ENCODE results near the gene IGSF5. TPM values are rescaled to one million over a fixed set of nuclear protein-coding genes. Genes with fewer than 3 reads are reported as not detected.

Gene IGSF5
- total RNA-seq, 1 experiment from 2014 or later = not detected

- H3K27me3 ChIP-seq (ENCODE audit: low read length) = peaks cover 5% of the 10 kb centered on the region; the same call in 1 of the 2 replicates
- no TSS peak for BruUV-seq (replicated peaks)
- POLR2A ChIA-PET (ENCODE audit: unreplicated experiment) = no interaction called here
- H3K4me1 ChIP-seq (ENCODE audit: insufficient read depth, low read length) = no peaks in the 10 kb centered on the region
- no peak overlapping the region for H3K4me2 ChIP-seq (ENCODE audit: low read length)
- no peak for TF ChIP-seq EZH2phosphoT487 (IDR thresholded peaks at IDR 0.05; ENCODE audit: borderline replicate concordance, low read length)
- no peak for TF ChIP-seq CTCF (conservative IDR thresholded peaks at IDR 0.05; ENCODE audit: low read depth, low read length)
- TF ChIP-seq EZH2 (IDR thresholded peaks at IDR 0.05; ENCODE audit: low read length, unreplicated experiment) = no peak
- no peak overlapping the region for H3K27ac ChIP-seq (ENCODE audit: low read length)
- H3K9ac ChIP-seq (ENCODE audit: low read length) = no peak overlapping the region
- CTCF ChIA-PET = no interaction called here
- H3K9me3 ChIP-seq (ENCODE audit: low read length) = no peaks in the 10 kb centered on the region
- DNase-seq = no peak
- no peaks in the 10 kb centered on the region for H4K20me1 ChIP-seq (ENCODE audit: low read length)
- no peak overlapping the region for H3K4me3 ChIP-seq (ENCODE audit: low read length)
- H3F3A ChIP-seq (ENCODE audit: low read length, unreplicated experiment) = no peaks in the 10 kb centered on the region
- intact Hi-C loops (cut with micrococcal nuclease) = no loop called here
- no peak for ATAC-seq
- H2AFZ ChIP-seq (ENCODE audit: low read length) = no peak overlapping the region
- no peaks in the 10 kb centered on the region for H3K79me2 ChIP-seq (ENCODE audit: low read length)
- no peaks in the 10 kb centered on the region for H3K36me3 ChIP-seq (ENCODE audit: low read depth, low read length)
- no peaks in the 10 kb centered on the region for H3K9me2 ChIP-seq (replicated peaks; ENCODE audit: low read length)
These were observed 18.4 kb downstream of the IGSF5 start for GRCh38 chr21:39763272-39763970.

GRCh38 chr21:39774227-39774626 is 29.2 kb downstream of the IGSF5 start:
- Histone ChIP-seq H3K27me3 (ENCODE audit: low read length) (peaks cover 31% of the 10 kb centered on the region), H3K4me2 (ENCODE audit: low read length) (no peak overlapping the region), H3F3A (ENCODE audit: low read length, unreplicated experiment) (no peaks in the 10 kb centered on the region), H3K9me2 (replicated peaks; ENCODE audit: low read length) (no peaks in the 10 kb centered on the region), H4K20me1 (ENCODE audit: low read length) (no peaks in the 10 kb centered on the region), H3K27ac (ENCODE audit: low read length) (no peak overlapping the region), H3K79me2 (ENCODE audit: low read length) (no peaks in the 10 kb centered on the region), H2AFZ (ENCODE audit: low read length) (no peak overlapping the region), H3K4me1 (ENCODE audit: insufficient read depth, low read length) (no peaks in the 10 kb centered on the region), H3K9ac (ENCODE audit: low read length) (no peak overlapping the region), H3K4me3 (ENCODE audit: low read length) (no peak overlapping the region), H3K36me3 (ENCODE audit: low read depth, low read length) (no peaks in the 10 kb centered on the region), H3K9me3 (ENCODE audit: low read length) (no peaks in the 10 kb centered on the region)
- ATAC-seq (no peak), DNase-seq (no peak)
- POLR2A ChIA-PET (ENCODE audit: unreplicated experiment) = no interaction called here
- CTCF ChIA-PET = no interaction called here
- no TSS peak for BruUV-seq (replicated peaks)
- intact Hi-C loops (cut with micrococcal nuclease) = no loop called here
- TF ChIP-seq CTCF (conservative IDR thresholded peaks at IDR 0.05; ENCODE audit: low read depth, low read length) = no peak
- TF ChIP-seq EZH2 (IDR thresholded peaks at IDR 0.05; ENCODE audit: low read length, unreplicated experiment) = no peak
- no peak for TF ChIP-seq EZH2phosphoT487 (IDR thresholded peaks at IDR 0.05; ENCODE audit: borderline replicate concordance, low read length)

- Histone ChIP-seq H3K9ac (ENCODE audit: low read length) (no peak overlapping the region), H3K9me2 (replicated peaks; ENCODE audit: low read length) (no peaks in the 10 kb centered on the region), H2AFZ (ENCODE audit: low read length) (no peak overlapping the region), H3K4me1 (ENCODE audit: insufficient read depth, low read length) (no peaks in the 10 kb centered on the region), H3F3A (ENCODE audit: low read length, unreplicated experiment) (no peaks in the 10 kb centered on the region), H3K4me3 (ENCODE audit: low read length) (no peak overlapping the region), H3K27ac (ENCODE audit: low read length) (no peak overlapping the region), H3K4me2 (ENCODE audit: low read length) (no peak overlapping the region), H3K9me3 (ENCODE audit: low read length) (no peaks in the 10 kb centered on the region), H3K36me3 (ENCODE audit: low read depth, low read length) (no peaks in the 10 kb centered on the region), H3K79me2 (ENCODE audit: low read length) (no peaks in the 10 kb centered on the region), H3K27me3 (ENCODE audit: low read length) (peaks cover 26% of the 10 kb centered on the region), H4K20me1 (ENCODE audit: low read length) (no peaks in the 10 kb centered on the region)
- TF ChIP-seq EZH2 (IDR thresholded peaks at IDR 0.05; ENCODE audit: low read length, unreplicated experiment) (no peak), CTCF (conservative IDR thresholded peaks at IDR 0.05; ENCODE audit: low read depth, low read length) (no peak), EZH2phosphoT487 (IDR thresholded peaks at IDR 0.05; ENCODE audit: borderline replicate concordance, low read length) (no peak)
- no peak for ATAC-seq
- BruUV-seq (replicated peaks) = no TSS peak
- CTCF ChIA-PET = no interaction called here
- no peak for DNase-seq
- intact Hi-C loops (cut with micrococcal nuclease) = no loop called here
- POLR2A ChIA-PET (ENCODE audit: unreplicated experiment) = no interaction called here
These were observed 30.8 kb downstream of the IGSF5 start for GRCh38 chr21:39775816-39776215.
